IMR-90 (cell line): Measurements from ENCODE around the gene HLA-C. TPM values are rescaled to one million over a fixed set of nuclear protein-coding genes. Genes with fewer than 3 reads are reported as not detected.

ENCODE experiments used
- ATAC-seq: fragments of 200-7000 bp; cut with Tn5 transposase; 2 replicates; pipeline ENCODE4 v1.9.1; 2020; ENCODE audit warnings: low read depth, mild to moderate bottlenecking, moderate library complexity
- BruUV-seq: library from RNA; stranded (reverse); fragments of 400-500 nt; replicated peaks from 2 replicates; lab custom pipeline; 2021; lab: Mats Ljungman, UMichigan
- CTCF ChIA-PET: fragments of 300-600 bp; formaldehyde crosslinking; extraction: SDS; loops from one replicate; lab custom pipeline; 2021; ENCODE audit warnings: antibody characterized with exemption; lab: Yijun Ruan, JAX
- POLR2A ChIA-PET: fragments of 300-600 bp; sonication (Branson Sonifier 250); formaldehyde crosslinking; loops from one replicate; lab custom pipeline; 2022; ENCODE audit warnings: antibody characterized with exemption; ENCODE audit not compliant: unreplicated experiment; lab: Charles Lee
- DNase-seq: peaks from one replicate; pipeline ENCODE4 v3.0.0; 2013
- H2AFZ ChIP-seq: replicated peaks from 2 replicates; pipeline ENCODE3; 2013; ENCODE audit warnings: low read length, mild to moderate bottlenecking; ENCODE audit not compliant: poor library complexity
- H2AK5ac ChIP-seq: 2 replicates; pipeline ENCODE4 v1.6.1; 2013; ENCODE audit warnings: low read depth, low read length, inconsistent platforms
- H2AK9ac ChIP-seq: replicated peaks from 2 replicates; pipeline ENCODE3; 2013; ENCODE audit warnings: mild to moderate bottlenecking, low read depth, low read length, moderate library complexity; ENCODE audit not compliant: poor library complexity
- H2BK120ac ChIP-seq: 2 replicates; pipeline ENCODE4 v1.6.1; 2013; ENCODE audit warnings: low read depth, low read length, inconsistent platforms
- H2BK15ac ChIP-seq: 3 replicates; pipeline ENCODE4 v1.6.1; 2013; ENCODE audit warnings: low read depth, low read length, inconsistent platforms
- H2BK20ac ChIP-seq: 2 replicates; pipeline ENCODE4 v1.6.1; 2013; ENCODE audit warnings: low read depth, mild to moderate bottlenecking, inconsistent platforms, low read length, moderate library complexity
- H2BK5ac ChIP-seq: 2 replicates; pipeline ENCODE4 v1.6.1; 2013; ENCODE audit warnings: mild to moderate bottlenecking, low read depth, low read length, inconsistent platforms; ENCODE audit not compliant: poor library complexity, severe bottlenecking
- H3K14ac ChIP-seq: replicated peaks from 2 replicates; pipeline ENCODE4 v1.6.1; 2013; ENCODE audit warnings: low read depth, low read length, inconsistent platforms
- H3K18ac ChIP-seq: 2 replicates; pipeline ENCODE4 v1.6.1; 2013; ENCODE audit warnings: low read depth, low read length, control low read depth
- H3K23ac ChIP-seq: 2 replicates; pipeline ENCODE4 v1.6.1; 2013; ENCODE audit warnings: low read depth, low read length, inconsistent platforms
- H3K27ac ChIP-seq: 2 replicates; pipeline ENCODE4 v1.5.1; 2013; ENCODE audit warnings: mild to moderate bottlenecking, control low read depth, low read length; ENCODE audit not compliant: insufficient read depth
- H3K27me3 ChIP-seq: 2 replicates; pipeline ENCODE4 v1.6.1; 2013; ENCODE audit warnings: low read length; ENCODE audit not compliant: control insufficient read depth, insufficient read depth
- H3K36me3 ChIP-seq: 2 replicates; pipeline ENCODE4 v1.6.1; 2013; ENCODE audit warnings: low read length, mixed read lengths; ENCODE audit not compliant: control insufficient read depth, insufficient read depth
- H3K4ac ChIP-seq: 2 replicates; pipeline ENCODE4 v1.6.1; 2013; ENCODE audit warnings: low read depth, low read length, inconsistent platforms
- H3K4me1 ChIP-seq: 2 replicates; pipeline ENCODE4 v1.6.1; 2013; ENCODE audit warnings: low read length, mixed read lengths; ENCODE audit not compliant: control insufficient read depth, insufficient read depth
- H3K4me2 ChIP-seq: 2 replicates; pipeline ENCODE4 v1.6.1; 2013; ENCODE audit warnings: low read depth, mild to moderate bottlenecking, control low read depth, low read length, moderate library complexity
- H3K4me3 ChIP-seq: 2 replicates; pipeline ENCODE4 v1.5.1; 2013; ENCODE audit warnings: low read depth, mild to moderate bottlenecking, control low read depth, low read length, moderate library complexity; ENCODE audit not compliant: insufficient read depth
- H3K56ac ChIP-seq: 2 replicates; pipeline ENCODE4 v1.6.1; 2013; ENCODE audit warnings: low read length, inconsistent platforms; ENCODE audit not compliant: insufficient read depth; ENCODE audit errors: extremely low read depth
- H3K79me1 ChIP-seq, 2 experiments: 2 replicates each; pipeline ENCODE4 v1.6.1; 2013; ENCODE audit warnings: low read length in 2 of 2, inconsistent platforms in 1 of 2, low read depth in 1 of 2
- H3K9ac ChIP-seq: 2 replicates; pipeline ENCODE4 v1.6.1; 2013; ENCODE audit warnings: low read depth, low read length, control low read depth
- H3K9me1 ChIP-seq: 2 replicates; pipeline ENCODE4 v1.6.1; 2013; ENCODE audit warnings: low read length, inconsistent platforms; ENCODE audit not compliant: insufficient read depth
- H3K9me3 ChIP-seq: 2 replicates; pipeline ENCODE4 v1.6.1; 2013; ENCODE audit warnings: low read length; ENCODE audit not compliant: control insufficient read depth, insufficient read depth
- H4K20me1 ChIP-seq: 2 replicates; pipeline ENCODE4 v1.6.1; 2013; ENCODE audit warnings: low read length, inconsistent platforms; ENCODE audit not compliant: insufficient read depth
- H4K5ac ChIP-seq: 2 replicates; pipeline ENCODE4 v1.6.1; 2013; ENCODE audit warnings: mild to moderate bottlenecking, low read depth, low read length, control low read depth
- H4K8ac ChIP-seq, 2 experiments: 2 replicates each; pipeline ENCODE4 v1.6.1; 2013; ENCODE audit warnings: low read depth in 2 of 2, low read length in 2 of 2, control low read depth in 1 of 2, inconsistent platforms in 1 of 2
- H4K91ac ChIP-seq: 2 replicates; pipeline ENCODE4 v1.6.1; 2013; ENCODE audit warnings: low read depth, low read length, inconsistent platforms; ENCODE audit not compliant: insufficient read depth
- BHLHE40 ChIP-seq: fragments of 150-350 bp; IDR thresholded peaks from 2 replicates; pipeline ENCODE4 v1.6.1; 2016; ENCODE audit warnings: mild to moderate bottlenecking, low read depth, low read length
- CHD1 ChIP-seq: IDR thresholded peaks from 2 replicates; pipeline ENCODE4 v1.6.1; 2012; ENCODE audit warnings: low read depth, low read length, improper control_type of control experiment
- CTCF ChIP-seq: conservative IDR thresholded peaks from 2 replicates; pipeline ENCODE4 v1.5.1; 2012; ENCODE audit warnings: mild to moderate bottlenecking, low read depth, low read length, improper control_type of control experiment
- MAZ ChIP-seq: IDR thresholded peaks from 2 replicates; pipeline ENCODE4 v1.6.1; 2012; ENCODE audit warnings: low read depth, mild to moderate bottlenecking, low read length, improper control_type of control experiment, moderate library complexity, borderline replicate concordance
- NFE2L2 ChIP-seq: fragments of 150-350 bp; IDR thresholded peaks from 2 replicates; pipeline ENCODE4 v1.6.1; 2016; ENCODE audit warnings: low read depth, mild to moderate bottlenecking, low read length
- RAD21 ChIP-seq: IDR thresholded peaks from 2 replicates; pipeline ENCODE4 v1.6.1; 2012; ENCODE audit warnings: low read length, improper control_type of control experiment
- RFX5 ChIP-seq: IDR thresholded peaks from 2 replicates; pipeline ENCODE4 v1.8.0; 2012; ENCODE audit warnings: low read depth, mild to moderate bottlenecking, low read length, moderate library complexity
- SMC3 ChIP-seq: fragments of 150-350 bp; IDR thresholded peaks from 2 replicates; pipeline ENCODE4 v1.6.1; 2016; ENCODE audit warnings: low read depth, mild to moderate bottlenecking, antibody characterized with exemption, low read length, moderate library complexity
- WGBS, 2 experiments: methylation state at CpG; one replicate each; pipeline versions ENCODE4 v1.1.5 to v1.1.7; 2013; ENCODE audit warnings: missing lambda C conversion rate in 2 of 2; ENCODE audit not compliant: insufficient read length in 1 of 2; ENCODE audit errors: extremely low coverage in 2 of 2; 5-methylcytosine and 5-hydroxymethylcytosine counted together
- dilution Hi-C: fragments of 300-500 bp; cut with HindIII; formaldehyde crosslinking; loops from one replicate; pipeline ENCODE4 v1.14.3; 2018; ENCODE audit warnings: low sequenced_read_pairs; ENCODE audit not compliant: unreplicated experiment
- in situ Hi-C: fragments of 300-500 bp; cut with MboI; formaldehyde crosslinking; loops from 3 replicates; pipeline ENCODE4 v1.14.3; 2019; ENCODE audit warnings: low sequenced_read_pairs, inconsistent platforms, mixed read lengths
- intact Hi-C: fragments of 100-400 bp; cut with micrococcal nuclease; formaldehyde crosslinking; loops from 2 replicates; pipeline ENCODE4 v1.10.0; 2022
- polyA plus RNA-seq, 3 experiments: library from polyadenylated mRNA; depleted of rRNA; stranded (reverse); fragments of >200 nt; gene quantifications; 2 replicates each; pipeline ENCODE4 v1.2.3, GENCODE V29; 2012; ENCODE audit warnings: low replicate concordance in 1 of 3
- total RNA-seq: library from RNA; depleted of rRNA; stranded (reverse); fragments of >200 nt; gene quantifications from 2 replicates; pipeline ENCODE4 v1.2.3, GENCODE V29; 2012
- TF ChIP-seq, protein P1 (sequence below): fragments of 150-350 bp; IDR thresholded peaks from 2 replicates; pipeline ENCODE4 v1.6.1; 2016; ENCODE audit warnings: low read depth, mild to moderate bottlenecking, low read length, moderate library complexity, borderline replicate concordance

Gene HLA-C
- total and polyA plus RNA-seq, 2 of the 4 experiments (the other 2 are of a cell fraction), result 8.8 to 87.3 TPM

DNA sequence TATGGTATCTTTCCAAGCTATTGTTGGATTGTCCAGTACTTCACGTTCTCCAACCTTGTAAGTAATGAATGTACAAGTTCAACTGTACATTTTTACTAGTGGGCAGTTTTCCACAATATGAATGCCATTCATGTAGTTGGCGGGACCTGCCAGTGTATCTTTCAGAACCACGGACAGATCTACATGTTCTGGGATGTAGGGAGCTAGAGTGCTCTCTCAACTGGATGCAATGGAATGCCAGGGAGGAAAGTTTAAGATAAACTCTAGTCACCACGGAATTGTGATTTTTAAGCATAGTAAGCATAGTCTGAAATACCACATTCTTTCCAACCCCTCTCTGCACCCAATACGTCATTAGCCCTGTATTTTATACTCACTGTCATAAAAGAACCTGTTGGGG is 21.5 kb upstream of the HLA-C start:
- no CpG with 5 or more reads among the region's 5 CpGs for WGBS, 2 experiments
- no peak overlapping the region for H2AFZ ChIP-seq
- H3K36me3 ChIP-seq, result no peaks in the 10 kb centered on the region
- peaks cover 6% of the 10 kb centered on the region for H3K27me3 ChIP-seq
- no peak for TF ChIP-seq RAD21
- TF ChIP-seq BHLHE40, result no peak
- no peak for TF ChIP-seq RFX5
- TF ChIP-seq CHD1, result no peak
- no peak for TF ChIP-seq MAZ
- TF ChIP-seq CTCF, result no peak
- TF ChIP-seq, protein P1, sequence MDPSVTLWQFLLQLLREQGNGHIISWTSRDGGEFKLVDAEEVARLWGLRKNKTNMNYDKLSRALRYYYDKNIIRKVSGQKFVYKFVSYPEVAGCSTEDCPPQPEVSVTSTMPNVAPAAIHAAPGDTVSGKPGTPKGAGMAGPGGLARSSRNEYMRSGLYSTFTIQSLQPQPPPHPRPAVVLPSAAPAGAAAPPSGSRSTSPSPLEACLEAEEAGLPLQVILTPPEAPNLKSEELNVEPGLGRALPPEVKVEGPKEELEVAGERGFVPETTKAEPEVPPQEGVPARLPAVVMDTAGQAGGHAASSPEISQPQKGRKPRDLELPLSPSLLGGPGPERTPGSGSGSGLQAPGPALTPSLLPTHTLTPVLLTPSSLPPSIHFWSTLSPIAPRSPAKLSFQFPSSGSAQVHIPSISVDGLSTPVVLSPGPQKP, result no peak
- no peak for TF ChIP-seq NFE2L2
- no peak for TF ChIP-seq SMC3
- no peak overlapping the region for H4K8ac ChIP-seq
- H3K4me1 ChIP-seq, result no peaks in the 10 kb centered on the region
- H3K9ac ChIP-seq, result no peak overlapping the region
- DNase-seq (peak; percentile 39), ATAC-seq (peak; percentile 54; the same call in 1 of the 2 replicates)
- CTCF ChIA-PET, result no interaction called here
- H2BK5ac ChIP-seq, result no peak overlapping the region
- no peak overlapping the region for H3K56ac ChIP-seq
- no peaks in the 10 kb centered on the region for H4K20me1 ChIP-seq
- in situ Hi-C loops (no loop called here), dilution Hi-C loops (no loop called here), intact Hi-C loops (no loop called here)
- H3K9me1 ChIP-seq, result no peaks in the 10 kb centered on the region
- H3K4ac ChIP-seq, result no peak overlapping the region
- no TSS peak for BruUV-seq
- H4K91ac ChIP-seq, result no peak overlapping the region
- H2BK120ac ChIP-seq, result no peak overlapping the region
- H3K23ac ChIP-seq, result no peak overlapping the region
- no peak overlapping the region for H3K14ac ChIP-seq
- H3K4me2 ChIP-seq, result no peak overlapping the region
- no peak overlapping the region for H2BK20ac ChIP-seq
- H3K79me1 ChIP-seq, result no peaks in the 10 kb centered on the region
- no peak overlapping the region for H4K5ac ChIP-seq
- no peak overlapping the region for H3K27ac ChIP-seq
- no peak overlapping the region for H3K18ac ChIP-seq
- no peak overlapping the region for H2BK15ac ChIP-seq
- no peak overlapping the region for H2AK5ac ChIP-seq
- no peaks in the 10 kb centered on the region for H3K9me3 ChIP-seq
- no peak overlapping the region for H2AK9ac ChIP-seq
- POLR2A ChIA-PET, result no interaction called here
- no peak overlapping the region for H3K4me3 ChIP-seq
